GM19452 (cell line): ENCODE results near the gene BCR.

Experiments
- ATAC-seq: cut with Tn5 transposase; IDR thresholded peaks from one replicate; pipeline ENCODE4 v1.9.1; 2021; ENCODE audit not compliant: unreplicated experiment

BCR gene

GRCh38 chr22:23227380-23227779 lies 47.1 kb downstream of the BCR start:
- ATAC-seq, result no peak

- ATAC-seq, result no peak
Measured at GRCh38 chr22:23228503-23228902, 48.2 kb downstream of the BCR start.

- no peak for ATAC-seq
Measured at GRCh38 chr22:23229646-23230045, 49.3 kb downstream of the BCR start.

GRCh38 chr22:23230348-23231068 lies 50.2 kb downstream of the BCR start:
- no peak for ATAC-seq

GRCh38 chr22:23231471-23232093 lies 51.3 kb downstream of the BCR start:
- no peak for ATAC-seq

GRCh38 chr22:23232094-23232905 lies 52.0 kb downstream of the BCR start:
- ATAC-seq, result no peak

GRCh38 chr22:23233084-23233531 lies 52.8 kb downstream of the BCR start:
- ATAC-seq, result no peak

GRCh38 chr22:23233752-23234408 lies 53.6 kb downstream of the BCR start:
- no peak for ATAC-seq

GRCh38 chr22:23234409-23235161 lies 54.3 kb downstream of the BCR start:
- no peak for ATAC-seq

GRCh38 chr22:23235425-23235824 lies 55.1 kb downstream of the BCR start:
- no peak for ATAC-seq

- ATAC-seq, result no peak
Measured at GRCh38 chr22:23236026-23236425, 55.7 kb downstream of the BCR start.

- no peak for ATAC-seq
Measured at GRCh38 chr22:23236440-23237184, 56.3 kb downstream of the BCR start.

GRCh38 chr22:23237201-23237798 lies 57.0 kb downstream of the BCR start:
- ATAC-seq, result no peak

GRCh38 chr22:23237841-23238240 lies 57.5 kb downstream of the BCR start:
- ATAC-seq, result no peak

- no peak for ATAC-seq
Measured at GRCh38 chr22:23238707-23239106, 58.4 kb downstream of the BCR start.

- ATAC-seq, result no peak
Measured at GRCh38 chr22:23239429-23239828, 59.1 kb downstream of the BCR start.

- no peak for ATAC-seq
Measured at GRCh38 chr22:23240639-23241389, 60.5 kb downstream of the BCR start.

GRCh38 chr22:23241562-23242472 lies 61.5 kb downstream of the BCR start:
- ATAC-seq, result no peak
